ENCODE data around the gene RELT.

The RELT gene

DNA sequence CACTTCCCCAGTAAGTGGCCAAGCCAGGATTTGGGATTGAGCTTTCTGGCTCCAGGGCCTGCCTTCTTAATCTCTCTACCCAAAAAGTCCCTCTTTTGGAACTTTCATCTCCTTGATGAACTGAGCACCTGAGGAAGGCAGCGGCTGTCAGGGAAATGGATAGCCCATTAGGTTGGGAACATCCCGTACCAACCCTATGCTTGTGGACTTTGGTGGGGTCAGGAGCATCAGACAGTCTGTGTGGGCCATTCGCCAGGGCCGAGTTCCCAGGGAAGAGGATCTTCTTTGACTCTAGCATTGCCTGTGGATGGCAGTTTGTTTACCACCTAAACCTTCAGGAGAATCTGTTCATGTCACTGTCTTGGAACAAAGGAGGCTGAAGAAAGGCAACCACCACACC is 37.9 kb upstream of the RELT start:
- in situ Hi-C loops (cut with HindIII; ENCODE audit: low pct_unique_long_range_greater_than_20kb, low sequenced_read_pairs): no loop called here
- no peak for TF ChIP-seq JUND (IDR thresholded peaks at IDR 0.05; ENCODE audit: low read depth)
- no peak for DNase-seq (ENCODE audit: low read depth in 1 of 2, low spot score in 1 of 2)

DNA sequence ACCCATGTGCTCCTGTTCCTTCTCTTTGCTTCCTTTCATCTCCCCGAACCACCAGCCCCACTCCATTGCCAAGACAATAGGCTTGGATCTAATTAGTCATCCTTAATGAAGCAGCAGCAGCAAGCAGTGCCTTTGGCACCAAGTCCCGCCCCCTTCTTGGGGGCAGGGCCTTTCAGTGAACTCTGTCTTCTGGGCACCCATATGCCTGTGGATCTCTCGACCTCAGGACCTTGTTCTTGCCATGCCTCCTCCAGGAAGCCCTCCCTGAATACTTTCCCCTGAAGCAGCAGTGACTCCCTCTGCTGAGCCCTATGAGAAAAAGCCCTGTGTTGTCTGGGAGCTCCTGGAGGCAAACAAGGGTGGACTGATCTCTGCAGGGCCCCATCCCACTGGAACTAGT is 36.0 kb upstream of the RELT start:
- no peak for DNase-seq (ENCODE audit: low read depth in 1 of 2, low spot score in 1 of 2)
- TF ChIP-seq JUND (IDR thresholded peaks at IDR 0.05; ENCODE audit: low read depth): no peak
- in situ Hi-C loops (cut with HindIII; ENCODE audit: low pct_unique_long_range_greater_than_20kb, low sequenced_read_pairs): no loop called here

DNA sequence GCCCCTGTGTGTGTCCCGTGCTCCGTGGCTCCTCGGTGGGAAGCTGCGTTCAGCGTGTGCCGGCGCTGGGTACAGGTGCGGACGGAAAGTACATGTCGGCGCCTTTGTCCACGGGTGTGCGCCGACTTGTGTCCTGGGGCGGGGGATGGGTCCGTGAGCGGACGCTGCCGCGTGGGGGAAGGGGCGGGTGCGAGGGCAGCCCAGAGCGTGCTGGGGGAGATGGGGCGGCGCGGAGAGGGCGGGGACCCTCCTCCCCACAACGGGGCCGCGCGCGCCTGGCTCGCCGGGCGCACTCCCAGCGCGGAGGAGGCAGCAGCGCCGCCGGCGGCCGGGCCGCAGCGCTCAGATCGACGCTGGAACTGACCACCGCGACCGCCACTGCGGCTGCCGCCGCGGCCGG is 33.6 kb upstream of the RELT start:
- no peak for DNase-seq (ENCODE audit: low read depth in 1 of 2, low spot score in 1 of 2)
- in situ Hi-C loops (cut with HindIII; ENCODE audit: low pct_unique_long_range_greater_than_20kb, low sequenced_read_pairs): no loop called here
- TF ChIP-seq JUND (IDR thresholded peaks at IDR 0.05; ENCODE audit: low read depth): no peak

DNA sequence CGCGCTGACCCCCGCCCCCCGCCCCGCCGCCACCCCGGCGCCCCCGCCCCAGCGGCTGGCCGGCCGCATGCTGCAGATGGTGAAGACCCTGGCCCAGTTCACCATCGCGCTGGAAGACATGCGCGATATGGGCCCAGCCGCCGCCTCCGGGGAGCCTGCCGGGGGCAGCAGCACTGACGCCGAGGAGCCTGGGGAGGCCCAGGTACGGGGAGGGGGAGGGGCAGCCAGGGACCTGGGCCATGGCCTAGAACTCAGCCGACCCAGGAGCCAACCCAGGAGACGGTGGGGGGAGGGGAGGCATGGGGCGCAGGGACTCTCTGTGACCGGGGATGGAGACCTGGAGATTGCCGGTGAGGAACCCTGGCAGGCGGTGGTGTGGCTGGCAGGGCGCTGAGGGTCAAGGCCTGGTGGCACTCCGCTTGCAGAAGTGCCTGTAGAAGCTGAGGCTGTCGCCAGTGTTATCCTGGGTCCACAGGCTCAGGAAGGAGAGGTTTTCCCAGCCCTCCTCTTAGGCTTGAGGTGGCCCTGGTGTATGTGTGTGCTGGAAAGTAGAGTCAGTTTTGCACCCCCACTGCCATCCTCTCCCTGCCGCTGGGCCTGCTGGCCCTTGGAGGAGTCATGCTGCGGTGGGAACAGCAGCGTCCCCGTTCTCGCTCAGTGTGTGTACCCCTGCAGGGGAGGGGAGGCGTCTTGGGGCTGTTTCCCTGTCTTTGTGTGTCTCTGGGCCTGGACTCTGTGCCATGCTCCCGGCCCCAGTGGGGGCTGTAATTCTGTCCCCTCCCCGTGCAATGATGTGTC is 32.9 kb upstream of the RELT start:
- in situ Hi-C loops (cut with HindIII; ENCODE audit: low pct_unique_long_range_greater_than_20kb, low sequenced_read_pairs): no loop called here
- TF ChIP-seq JUND (IDR thresholded peaks at IDR 0.05; ENCODE audit: low read depth): no peak
- no peak for DNase-seq (ENCODE audit: low read depth in 1 of 2, low spot score in 1 of 2)

DNA sequence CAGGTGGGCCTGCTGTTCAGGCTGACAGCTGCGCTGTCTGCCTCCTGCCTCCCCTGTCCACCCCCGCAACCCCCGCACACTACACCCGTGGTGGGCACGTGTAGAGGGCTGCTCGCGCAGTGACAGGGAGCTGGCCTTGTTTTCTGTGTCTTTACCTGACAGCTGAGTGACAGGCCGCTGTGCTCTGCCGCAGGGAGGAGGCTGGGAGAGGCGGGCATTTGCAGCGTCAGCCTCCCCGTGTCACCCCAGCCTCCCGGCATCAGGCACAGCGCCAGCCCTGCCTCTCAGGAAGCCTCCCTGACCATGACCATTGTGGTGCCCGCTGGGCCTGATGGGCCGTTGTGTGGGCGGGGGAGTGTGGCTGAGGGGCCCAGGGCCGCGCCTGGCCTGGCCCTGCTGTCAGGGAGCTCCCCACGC is 32.0 kb upstream of the RELT start:
- TF ChIP-seq JUND (IDR thresholded peaks at IDR 0.05; ENCODE audit: low read depth): no peak
- no peak for DNase-seq (ENCODE audit: low read depth in 1 of 2, low spot score in 1 of 2)
- in situ Hi-C loops (cut with HindIII; ENCODE audit: low pct_unique_long_range_greater_than_20kb, low sequenced_read_pairs): no loop called here

DNA sequence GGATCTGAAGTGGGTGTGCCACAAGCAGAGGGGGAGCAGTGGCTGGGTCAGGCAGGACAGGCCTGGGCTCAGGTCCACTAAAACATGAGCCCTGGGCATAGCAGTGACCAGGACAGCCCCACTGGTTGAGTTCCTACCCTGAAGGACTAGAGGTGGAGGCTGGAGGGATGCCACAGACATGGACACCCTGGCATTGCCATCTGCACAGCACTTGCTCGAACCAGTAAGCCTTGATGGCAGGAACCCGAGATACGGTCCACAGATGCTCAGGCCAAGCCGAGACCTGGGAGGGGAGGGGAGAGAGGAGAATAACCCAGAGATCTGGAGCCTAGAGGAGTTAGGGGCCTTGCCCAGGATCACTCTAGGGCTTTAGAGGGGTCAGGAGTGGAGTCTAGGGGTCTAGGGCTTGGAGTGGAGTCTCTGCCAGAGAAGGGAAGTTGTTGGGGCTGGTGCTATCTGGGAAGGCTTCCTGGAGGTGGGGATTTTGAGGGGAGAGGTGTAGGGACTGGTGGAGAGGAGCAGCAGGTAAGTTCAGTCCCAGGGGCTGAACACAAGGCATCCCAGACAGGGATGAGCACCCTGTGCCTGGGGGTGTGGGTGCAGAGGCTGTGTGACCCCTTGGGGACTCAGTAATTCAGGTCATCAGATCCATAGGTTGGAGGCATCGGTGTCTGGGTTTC is 30.6 kb upstream of the RELT start:
- no peak for DNase-seq (ENCODE audit: low read depth in 1 of 2, low spot score in 1 of 2)
- in situ Hi-C loops (cut with HindIII; ENCODE audit: low pct_unique_long_range_greater_than_20kb, low sequenced_read_pairs): no loop called here
- no peak for TF ChIP-seq JUND (IDR thresholded peaks at IDR 0.05; ENCODE audit: low read depth)

DNA sequence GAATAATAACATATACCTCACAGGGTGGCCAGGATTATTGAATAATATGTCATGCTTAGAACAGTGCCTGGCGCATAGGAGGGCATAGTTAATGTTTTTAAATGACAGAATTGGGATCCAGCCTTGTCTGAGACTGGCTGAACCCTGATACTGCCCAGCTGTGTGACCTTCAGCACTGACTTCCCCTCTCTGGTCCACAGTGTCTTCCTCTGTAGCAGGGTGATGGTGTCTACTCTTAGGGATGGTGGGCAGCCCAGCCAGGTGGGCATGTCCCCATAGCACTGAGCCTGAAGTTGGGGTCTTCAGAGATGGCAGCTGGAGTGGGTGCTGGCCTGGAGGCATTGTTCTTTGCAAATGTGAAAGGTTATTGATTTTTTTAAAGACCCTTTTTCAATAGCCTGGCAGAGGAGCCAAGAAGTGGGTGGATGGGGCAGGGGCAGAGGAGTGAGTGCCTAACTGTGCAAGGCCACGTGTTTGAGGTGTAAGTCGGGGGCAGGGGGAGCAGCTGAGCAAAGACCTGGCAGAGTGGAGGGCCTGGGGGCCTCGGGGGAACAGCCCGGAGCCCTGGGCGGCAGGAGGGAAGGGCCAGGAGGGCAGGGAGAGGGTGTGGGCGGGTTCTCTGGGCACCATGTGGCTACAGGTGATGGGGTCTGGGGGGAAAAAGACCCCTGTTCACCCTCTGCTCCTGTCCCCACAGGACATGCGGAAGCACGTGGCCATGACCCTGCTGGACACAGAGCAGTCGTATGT is 29.8 kb upstream of the RELT start:
- TF ChIP-seq JUND (IDR thresholded peaks at IDR 0.05; ENCODE audit: low read depth): no peak
- no peak for DNase-seq (ENCODE audit: low read depth in 1 of 2, low spot score in 1 of 2)
- in situ Hi-C loops (cut with HindIII; ENCODE audit: low pct_unique_long_range_greater_than_20kb, low sequenced_read_pairs): no loop called here

DNA sequence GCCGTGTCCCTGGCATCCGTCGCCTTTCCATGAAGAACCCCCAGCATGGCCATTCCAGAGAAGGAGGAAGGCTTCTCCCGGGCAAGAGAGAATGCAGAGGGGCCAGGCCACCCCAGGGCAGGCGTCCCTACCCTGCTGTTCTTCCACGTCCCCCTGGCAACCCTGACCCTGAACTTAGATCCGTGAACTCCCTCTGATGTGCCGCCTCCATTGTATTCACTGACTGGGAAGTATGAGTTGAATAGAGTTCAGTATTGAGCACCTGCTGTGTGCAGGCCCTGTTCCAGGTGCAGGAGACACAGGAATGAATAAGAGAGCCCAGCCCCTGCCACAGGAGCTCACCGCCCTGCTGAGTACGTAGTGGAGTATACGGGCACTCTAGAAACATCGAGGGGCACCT is 29.1 kb upstream of the RELT start:
- no peak for TF ChIP-seq JUND (IDR thresholded peaks at IDR 0.05; ENCODE audit: low read depth)
- in situ Hi-C loops (cut with HindIII; ENCODE audit: low pct_unique_long_range_greater_than_20kb, low sequenced_read_pairs): no loop called here
- no peak for DNase-seq (ENCODE audit: low read depth in 1 of 2, low spot score in 1 of 2)

DNA sequence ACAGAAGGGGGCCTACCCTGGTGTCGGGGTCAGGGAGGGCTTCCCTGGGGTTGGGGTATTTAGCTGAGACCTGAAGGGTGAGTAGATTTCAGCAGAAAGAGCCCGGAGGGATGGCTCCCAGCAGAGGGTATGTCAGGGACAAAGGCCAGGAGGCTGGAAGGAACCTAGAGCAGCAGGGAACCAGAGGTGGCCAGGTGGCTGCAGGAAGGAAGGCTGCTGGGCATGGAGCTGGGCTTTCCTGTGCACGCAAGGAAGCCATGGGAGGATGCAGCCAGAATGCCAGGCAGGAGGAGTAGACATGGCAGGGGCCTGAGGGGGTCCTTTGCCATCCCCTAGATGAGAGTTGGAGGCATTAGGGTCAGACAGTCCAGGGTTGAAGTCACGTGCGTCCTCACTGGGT is 27.4 kb upstream of the RELT start:
- DNase-seq (ENCODE audit: low read depth in 1 of 2, low spot score in 1 of 2): no peak
- in situ Hi-C loops (cut with HindIII; ENCODE audit: low pct_unique_long_range_greater_than_20kb, low sequenced_read_pairs): no loop called here
- TF ChIP-seq JUND (IDR thresholded peaks at IDR 0.05; ENCODE audit: low read depth): no peak

DNA sequence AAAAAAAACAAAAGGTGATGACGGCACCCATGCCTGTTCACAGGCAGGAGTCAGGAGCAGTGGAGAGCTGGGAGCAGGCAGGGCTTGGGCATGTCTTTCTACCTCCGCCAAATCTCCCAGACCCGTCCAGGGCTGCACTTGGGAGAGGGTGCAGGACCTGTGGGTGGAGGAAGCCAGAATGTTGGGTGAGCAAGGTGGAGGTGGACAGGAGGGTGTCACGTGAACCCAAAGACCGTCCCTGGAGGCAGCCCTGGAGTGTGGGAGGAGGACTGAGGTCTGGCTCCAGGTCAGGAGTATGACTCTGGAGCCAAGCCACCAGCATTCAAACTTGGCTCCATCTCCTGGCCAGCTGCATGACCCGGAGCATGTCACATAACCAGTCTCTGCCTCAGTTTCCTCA is 26.6 kb upstream of the RELT start:
- peak; percentile 36 to 55 for DNase-seq (ENCODE audit: low read depth in 1 of 2, low spot score in 1 of 2)
- in situ Hi-C loops (cut with HindIII; ENCODE audit: low pct_unique_long_range_greater_than_20kb, low sequenced_read_pairs): no loop called here
- no peak for TF ChIP-seq JUND (IDR thresholded peaks at IDR 0.05; ENCODE audit: low read depth)

DNA sequence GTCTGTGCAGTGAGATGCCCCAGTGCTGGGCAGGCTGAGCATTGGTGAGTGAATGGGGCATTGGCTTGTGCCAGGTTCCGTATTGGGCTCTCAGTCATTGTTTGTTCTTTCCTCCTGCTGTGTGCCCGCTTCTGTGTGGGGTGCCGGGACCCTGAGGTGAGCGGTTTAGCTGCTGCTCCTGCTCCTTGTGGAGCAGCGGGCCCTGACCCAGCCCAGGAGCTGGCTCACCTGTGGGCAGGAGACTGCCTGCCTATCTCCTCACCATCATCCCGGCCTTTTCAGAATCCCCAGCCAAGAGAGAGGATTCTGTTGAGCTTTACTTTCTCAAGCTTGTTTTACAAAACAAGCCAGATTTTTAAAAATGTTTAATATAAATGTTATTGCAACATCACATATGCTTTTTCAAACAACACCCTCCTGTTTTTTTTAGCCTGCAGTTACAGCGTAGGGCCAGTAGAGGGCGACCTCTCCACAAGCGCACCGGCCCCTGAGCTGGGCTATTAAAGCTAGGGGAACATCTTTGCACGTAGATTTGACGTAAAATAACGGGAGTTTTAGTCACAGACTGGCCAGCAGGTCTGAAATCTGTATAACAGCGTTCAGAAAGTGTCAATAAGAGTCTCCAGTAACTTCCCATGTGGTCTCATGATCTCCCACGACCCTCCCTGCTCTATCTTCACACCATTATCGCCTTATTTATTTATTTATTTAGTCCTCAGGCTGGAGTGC is 25.1 kb upstream of the RELT start:
- in situ Hi-C loops (cut with HindIII; ENCODE audit: low pct_unique_long_range_greater_than_20kb, low sequenced_read_pairs): no loop called here
- no peak for TF ChIP-seq JUND (IDR thresholded peaks at IDR 0.05; ENCODE audit: low read depth)
- peak; percentile 71 to 96 for DNase-seq (ENCODE audit: low read depth in 1 of 2, low spot score in 1 of 2)

DNA sequence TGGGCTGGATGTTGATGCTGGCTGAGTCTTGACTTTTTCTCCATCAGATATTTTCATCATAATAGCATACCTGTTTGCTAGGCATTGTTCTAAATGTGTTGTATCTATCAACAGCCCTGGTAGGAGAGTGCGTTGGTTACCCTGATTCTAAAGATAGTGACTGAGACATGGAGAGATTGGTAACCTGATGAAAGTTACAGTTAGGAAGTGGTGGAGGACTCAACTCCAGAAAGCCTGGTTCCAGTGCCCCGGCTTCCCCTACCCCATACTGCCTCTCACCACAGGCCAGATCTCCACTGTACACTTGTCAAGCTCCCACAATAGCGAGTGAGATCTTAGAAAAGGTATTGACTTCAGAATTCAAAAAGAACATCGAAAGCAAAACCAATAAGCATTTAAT is 22.8 kb upstream of the RELT start:
- no peak for DNase-seq (ENCODE audit: low read depth in 1 of 2, low spot score in 1 of 2)
- in situ Hi-C loops (cut with HindIII; ENCODE audit: low pct_unique_long_range_greater_than_20kb, low sequenced_read_pairs): no loop called here
- no peak for TF ChIP-seq JUND (IDR thresholded peaks at IDR 0.05; ENCODE audit: low read depth)
